HEK293T (cell line): ENCODE measurements around the gene NYNRIN.

ENCODE experiments used
- CTCF ChIA-PET: fragments of 350-600 bp; formaldehyde crosslinking; extraction: SDS; loops from one replicate; lab custom pipeline; 2021; ENCODE audit warnings: antibody characterized with exemption, inconsistent platforms; lab: Yijun Ruan, JAX
- POLR2A ChIA-PET: fragments of 350-600 bp; formaldehyde crosslinking; extraction: SDS; loops from one replicate; lab custom pipeline; 2020; ENCODE audit warnings: antibody characterized with exemption, inconsistent platforms; lab: Yijun Ruan, JAX
- DNase-seq: peaks from one replicate; pipeline ENCODE4 v3.0.0; 2012; ENCODE audit warnings: mixed read lengths; ENCODE audit errors: extremely low spot score
- ARNT ChIP-seq: fragments of 450-650 bp; IDR thresholded peaks from 2 replicates; pipeline ENCODE4 v1.6.1; 2017; ENCODE audit warnings: mild to moderate bottlenecking
- BHLHE40 ChIP-seq: fragments of 450-650 bp; IDR thresholded peaks from 2 replicates; pipeline ENCODE4 v1.6.1; 2016; ENCODE audit warnings: mild to moderate bottlenecking, moderate library complexity, borderline replicate concordance
- CTBP1 ChIP-seq: fragments of 450-650 bp; IDR thresholded peaks from 2 replicates; pipeline ENCODE4 v1.6.1; 2016; ENCODE audit warnings: borderline replicate concordance
- ELF4 ChIP-seq: fragments of 450-650 bp; IDR thresholded peaks from 2 replicates; pipeline ENCODE4 v1.6.1; 2017; ENCODE audit warnings: antibody characterized with exemption
- FOXA1 ChIP-seq: fragments of 450-650 bp; IDR thresholded peaks from 2 replicates; pipeline ENCODE4 v1.6.1; 2016; ENCODE audit warnings: mild to moderate bottlenecking
- FOXK2 ChIP-seq: fragments of 450-650 bp; IDR thresholded peaks from 2 replicates; pipeline ENCODE4 v1.6.1; 2016; ENCODE audit warnings: mild to moderate bottlenecking
- FOXM1 ChIP-seq: fragments of 450-650 bp; IDR thresholded peaks from 2 replicates; pipeline ENCODE4 v1.6.1; 2017; ENCODE audit warnings: mild to moderate bottlenecking, borderline replicate concordance
- HDGF ChIP-seq: fragments of 450-650 bp; IDR thresholded peaks from 2 replicates; pipeline ENCODE4 v1.6.1; 2017; ENCODE audit warnings: antibody characterized with exemption, borderline replicate concordance
- L3MBTL2 ChIP-seq: fragments of 450-650 bp; conservative IDR thresholded peaks from 2 replicates; pipeline ENCODE4 v1.6.1; 2016; ENCODE audit warnings: mild to moderate bottlenecking
- LEF1 ChIP-seq: fragments of 450-650 bp; IDR thresholded peaks from 2 replicates; pipeline ENCODE4 v1.6.1; 2017; ENCODE audit warnings: mild to moderate bottlenecking, borderline replicate concordance
- NFRKB ChIP-seq: fragments of 450-650 bp; IDR thresholded peaks from 2 replicates; pipeline ENCODE4 v1.6.1; 2016; ENCODE audit warnings: mild to moderate bottlenecking, moderate library complexity
- SP1 ChIP-seq: fragments of 450-650 bp; IDR thresholded peaks from 2 replicates; pipeline ENCODE4 v1.6.1; 2017
- SUZ12 ChIP-seq: fragments of 450-650 bp; IDR thresholded peaks from 2 replicates; pipeline ENCODE4 v1.6.1; 2016; ENCODE audit warnings: mild to moderate bottlenecking
- TARDBP ChIP-seq: fragments of 450-650 bp; IDR thresholded peaks from 2 replicates; pipeline ENCODE4 v1.6.1; 2016
- ZNF384 ChIP-seq: fragments of 450-650 bp; IDR thresholded peaks from 2 replicates; pipeline ENCODE4 v1.6.1; 2016
- TF ChIP-seq, protein P1 (sequence below): fragments of 450-650 bp; IDR thresholded peaks from 2 replicates; pipeline ENCODE4 v1.6.1; 2016

NYNRIN gene

GRCh38 chr14:24414732-24415420, 16.1 kb downstream of the NYNRIN start:
- no peak for DNase-seq
- no peak for TF ChIP-seq FOXA1
- TF ChIP-seq NFRKB: no peak
- no peak for TF ChIP-seq FOXM1
- TF ChIP-seq CTBP1: no peak
- no peak for TF ChIP-seq FOXK2
- no peak for TF ChIP-seq HDGF
- TF ChIP-seq TARDBP: no peak
- no peak for TF ChIP-seq L3MBTL2
- TF ChIP-seq ZNF384: no peak
- TF ChIP-seq, protein P1, sequence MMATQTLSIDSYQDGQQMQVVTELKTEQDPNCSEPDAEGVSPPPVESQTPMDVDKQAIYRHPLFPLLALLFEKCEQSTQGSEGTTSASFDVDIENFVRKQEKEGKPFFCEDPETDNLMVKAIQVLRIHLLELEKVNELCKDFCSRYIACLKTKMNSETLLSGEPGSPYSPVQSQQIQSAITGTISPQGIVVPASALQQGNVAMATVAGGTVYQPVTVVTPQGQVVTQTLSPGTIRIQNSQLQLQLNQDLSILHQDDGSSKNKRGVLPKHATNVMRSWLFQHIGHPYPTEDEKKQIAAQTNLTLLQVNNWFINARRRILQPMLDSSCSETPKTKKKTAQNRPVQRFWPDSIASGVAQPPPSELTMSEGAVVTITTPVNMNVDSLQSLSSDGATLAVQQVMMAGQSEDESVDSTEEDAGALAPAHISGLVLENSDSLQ: no peak
- no peak for TF ChIP-seq BHLHE40
- no peak for TF ChIP-seq ELF4
- no peak for TF ChIP-seq SUZ12
- ChIA-PET CTCF (interaction anchor here (1.0 to 2.1 kb wide), 2 partner anchors 49 to 82 kb away, joined by 4 to 9 read pairs; no protein-coding TSS in a partner anchor), POLR2A (interaction anchor here (1.0 kb wide), 1 partner anchor 49 kb away, joined by 3 read pairs; no protein-coding TSS in a partner anchor)

- DNase-seq: no peak
- ChIA-PET POLR2A (interaction anchor here (1.0 kb wide), 1 partner anchor 14 kb away, joined by 3 read pairs; the partner anchor contains the start of gene KHNYN), CTCF (interaction anchor here (0.6 kb wide), 1 partner anchor 216 kb away, joined by 6 read pairs; no protein-coding TSS in a partner anchor)
- no peak for TF ChIP-seq TARDBP
- TF ChIP-seq L3MBTL2: no peak
- no peak for TF ChIP-seq ZNF384
- TF ChIP-seq BHLHE40: no peak
- no peak for TF ChIP-seq FOXM1
- no peak for TF ChIP-seq HDGF
- no peak for TF ChIP-seq CTBP1
- no peak for TF ChIP-seq SP1
- no peak for TF ChIP-seq FOXK2
- TF ChIP-seq LEF1: no peak
- TF ChIP-seq ELF4: no peak
- TF ChIP-seq FOXA1: no peak
- TF ChIP-seq SUZ12: no peak
- TF ChIP-seq ARNT: no peak
- TF ChIP-seq, protein P1: no peak
- TF ChIP-seq NFRKB: no peak
Observed at GRCh38 chr14:24415421-24416253, 16.8 kb downstream of the NYNRIN start.

GRCh38 chr14:24416254-24416931, 17.6 kb downstream of the NYNRIN start:
- TF ChIP-seq ZNF384: no peak
- TF ChIP-seq, protein P1: no peak
- no peak for TF ChIP-seq LEF1
- no peak for TF ChIP-seq SUZ12
- no peak for TF ChIP-seq TARDBP
- no peak for TF ChIP-seq FOXK2
- TF ChIP-seq NFRKB: no peak
- TF ChIP-seq L3MBTL2: no peak
- no peak for TF ChIP-seq CTBP1
- ChIA-PET CTCF (interaction anchor here (0.6 kb wide), 1 partner anchor 217 kb away, joined by 6 read pairs; no protein-coding TSS in a partner anchor), POLR2A (interaction anchor here (1.0 kb wide), 1 partner anchor 14 kb away, joined by 3 read pairs; the partner anchor contains the start of gene KHNYN)
- DNase-seq: no peak

- ChIA-PET POLR2A (interaction anchor here (1.0 kb wide), 1 partner anchor 13 kb away, joined by 3 read pairs; the partner anchor contains the start of gene KHNYN), CTCF (no interaction called here)
- no peak for DNase-seq
Observed at GRCh38 chr14:24416932-24417619, 18.3 kb downstream of the NYNRIN start.

More at GRCh38 chr14:24416932-24417619, 18.3 kb downstream of the NYNRIN start:
- TF ChIP-seq FOXK2 (no peak), CTBP1 (no peak), BHLHE40 (no peak), ARNT (no peak), ELF4 (no peak), ZNF384 (no peak), L3MBTL2 (no peak), HDGF (no peak), FOXM1 (no peak), FOXA1 (no peak)
- TF ChIP-seq, protein P1: no peak
